Measurements from ENCODE around the gene CXCR6.

DNA sequence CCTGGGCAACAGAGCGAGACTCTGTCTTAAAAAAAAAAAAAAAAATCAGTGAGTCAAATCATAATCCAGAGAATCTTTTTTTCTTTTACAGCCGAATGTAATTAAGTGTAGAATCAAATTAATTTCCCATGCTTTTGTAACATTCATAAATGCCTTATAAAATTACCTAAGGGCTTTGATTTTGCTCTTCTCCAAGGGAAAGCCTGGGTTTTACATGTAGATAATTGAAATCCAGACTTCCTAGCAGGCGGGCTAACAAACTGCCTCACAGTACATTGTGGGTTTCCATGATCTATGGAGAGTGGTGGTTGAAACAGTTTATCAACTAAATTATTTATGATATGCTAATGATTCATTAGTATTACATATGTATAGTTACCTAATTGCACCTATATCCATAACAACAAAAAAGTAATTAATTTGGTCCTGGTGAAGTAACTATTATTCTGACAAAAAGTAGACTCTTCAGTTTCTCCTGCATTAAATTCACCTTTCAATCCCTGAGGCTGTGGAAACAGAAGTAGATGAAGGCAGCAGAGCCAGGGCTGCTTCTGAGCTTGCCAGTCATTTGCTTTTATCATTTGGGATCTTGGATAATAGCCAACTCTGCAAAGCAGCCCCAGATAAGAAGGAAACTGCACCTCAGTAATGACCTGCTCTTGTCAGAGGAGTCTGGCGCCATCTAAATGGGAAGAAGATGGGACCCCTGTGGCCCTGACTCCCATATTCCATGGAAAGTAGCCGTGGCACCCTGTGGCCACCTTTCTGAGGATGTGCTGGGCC is 47.4 kb upstream of the CXCR6 start:
- TF ChIP-seq EZH2 (IDR thresholded peaks at IDR 0.05; ENCODE audit: insufficient read depth, low read length), result no peak
- TF ChIP-seq, protein P1, sequence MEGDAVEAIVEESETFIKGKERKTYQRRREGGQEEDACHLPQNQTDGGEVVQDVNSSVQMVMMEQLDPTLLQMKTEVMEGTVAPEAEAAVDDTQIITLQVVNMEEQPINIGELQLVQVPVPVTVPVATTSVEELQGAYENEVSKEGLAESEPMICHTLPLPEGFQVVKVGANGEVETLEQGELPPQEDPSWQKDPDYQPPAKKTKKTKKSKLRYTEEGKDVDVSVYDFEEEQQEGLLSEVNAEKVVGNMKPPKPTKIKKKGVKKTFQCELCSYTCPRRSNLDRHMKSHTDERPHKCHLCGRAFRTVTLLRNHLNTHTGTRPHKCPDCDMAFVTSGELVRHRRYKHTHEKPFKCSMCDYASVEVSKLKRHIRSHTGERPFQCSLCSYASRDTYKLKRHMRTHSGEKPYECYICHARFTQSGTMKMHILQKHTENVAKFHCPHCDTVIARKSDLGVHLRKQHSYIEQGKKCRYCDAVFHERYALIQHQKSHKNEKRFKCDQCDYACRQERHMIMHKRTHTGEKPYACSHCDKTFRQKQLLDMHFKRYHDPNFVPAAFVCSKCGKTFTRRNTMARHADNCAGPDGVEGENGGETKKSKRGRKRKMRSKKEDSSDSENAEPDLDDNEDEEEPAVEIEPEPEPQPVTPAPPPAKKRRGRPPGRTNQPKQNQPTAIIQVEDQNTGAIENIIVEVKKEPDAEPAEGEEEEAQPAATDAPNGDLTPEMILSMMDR (IDR thresholded peaks at IDR 0.05; ENCODE audit: insufficient read depth, low read depth, low read length), result no peak
